Activated CD4-positive, alpha-beta T cell treated with anti-CD3 and anti-CD28 coated beads, Interleukin-10, Interleukin-2, amounts not matched to agents 100 ng/mL and 50 ng/mL, durations not matched to agents 16 hours and 8 hours (primary cell): ENCODE results near the gene TBC1D16.

Experiments used
- DNase-seq: peaks from one replicate; pipeline ENCODE4 v3.0.0-alpha.2; 2020

TBC1D16 gene

GRCh38 chr17:80024206-80024972, 11.3 kb downstream of the TBC1D16 start:
- DNase-seq = no peak

DNA sequence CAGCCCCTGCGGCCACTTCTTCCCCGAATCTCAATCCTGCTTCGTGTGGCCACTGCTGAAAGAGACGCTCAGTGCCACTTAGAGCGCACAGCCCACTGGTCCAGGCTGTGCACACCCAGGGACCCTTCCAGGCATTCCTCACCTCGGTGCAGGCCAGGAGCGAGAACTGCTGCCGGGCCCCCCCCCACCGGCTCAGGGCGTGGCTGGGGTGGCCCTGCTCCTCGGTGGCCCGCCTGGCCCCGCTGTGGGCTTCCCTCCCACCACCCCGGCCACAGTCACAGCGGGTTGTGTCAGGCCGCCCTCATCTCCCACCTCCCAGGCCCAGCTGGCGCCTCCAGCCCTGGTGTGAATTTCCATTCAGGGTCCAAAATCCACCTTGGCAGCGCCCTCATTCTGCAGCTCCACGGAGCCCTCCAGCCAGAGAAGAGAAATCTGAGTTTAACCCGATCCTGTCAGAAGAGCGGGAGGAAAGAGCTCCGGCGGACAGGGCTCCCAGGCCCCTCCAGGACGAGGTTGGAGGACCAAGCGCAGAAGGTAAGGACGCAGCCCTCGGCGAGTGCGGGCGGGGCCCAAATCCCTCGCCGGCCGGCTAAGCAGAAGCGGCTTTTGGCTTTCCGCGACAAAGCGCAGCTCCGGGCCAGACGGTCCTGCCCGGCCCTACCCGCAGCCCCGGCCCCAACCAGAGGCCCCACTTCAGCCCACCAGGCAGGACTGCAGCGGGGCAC, 12.0 kb downstream of the TBC1D16 start:
- DNase-seq = no peak

GRCh38 chr17:80021600-80021999, 14.1 kb downstream of the TBC1D16 start:
- DNase-seq = no peak

DNA sequence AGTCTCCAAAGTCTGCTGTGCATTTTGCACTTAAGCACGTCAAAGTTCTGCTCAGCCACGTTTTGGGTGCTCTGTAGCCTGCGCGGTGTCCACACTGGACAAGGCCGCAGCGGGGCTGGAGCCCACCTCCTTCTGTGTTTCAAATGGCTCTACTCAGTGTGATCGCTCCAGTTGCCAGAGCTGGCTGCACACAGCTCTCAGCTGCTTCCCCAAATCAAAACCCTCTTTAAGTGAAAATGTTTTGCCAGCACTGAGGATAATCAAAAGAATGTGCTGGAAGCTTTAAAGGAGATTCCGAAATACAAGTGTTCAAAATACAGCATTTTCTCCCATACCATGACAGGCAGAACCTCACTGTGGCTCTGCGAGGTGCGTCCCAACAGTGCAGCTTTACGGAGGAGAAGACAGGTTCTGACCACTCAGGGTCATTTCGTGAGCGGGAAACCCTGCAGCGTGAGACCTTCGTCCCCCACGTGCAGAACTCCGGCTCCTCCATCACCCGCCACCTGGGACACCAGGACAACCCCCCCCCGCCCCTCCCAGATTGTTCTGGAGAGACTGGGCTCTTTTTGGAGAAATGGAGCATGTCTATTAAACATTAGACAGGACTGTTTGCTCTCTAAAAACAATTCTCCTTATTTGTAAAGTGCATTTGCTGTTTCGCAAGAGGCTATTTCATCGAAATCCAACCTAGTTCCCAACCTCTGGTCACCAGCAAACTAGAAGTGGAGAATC, 16.6 kb downstream of the TBC1D16 start:
- no peak for DNase-seq

- DNase-seq = no peak
Measured at GRCh38 chr17:80017226-80018010, 18.3 kb downstream of the TBC1D16 start.

DNA sequence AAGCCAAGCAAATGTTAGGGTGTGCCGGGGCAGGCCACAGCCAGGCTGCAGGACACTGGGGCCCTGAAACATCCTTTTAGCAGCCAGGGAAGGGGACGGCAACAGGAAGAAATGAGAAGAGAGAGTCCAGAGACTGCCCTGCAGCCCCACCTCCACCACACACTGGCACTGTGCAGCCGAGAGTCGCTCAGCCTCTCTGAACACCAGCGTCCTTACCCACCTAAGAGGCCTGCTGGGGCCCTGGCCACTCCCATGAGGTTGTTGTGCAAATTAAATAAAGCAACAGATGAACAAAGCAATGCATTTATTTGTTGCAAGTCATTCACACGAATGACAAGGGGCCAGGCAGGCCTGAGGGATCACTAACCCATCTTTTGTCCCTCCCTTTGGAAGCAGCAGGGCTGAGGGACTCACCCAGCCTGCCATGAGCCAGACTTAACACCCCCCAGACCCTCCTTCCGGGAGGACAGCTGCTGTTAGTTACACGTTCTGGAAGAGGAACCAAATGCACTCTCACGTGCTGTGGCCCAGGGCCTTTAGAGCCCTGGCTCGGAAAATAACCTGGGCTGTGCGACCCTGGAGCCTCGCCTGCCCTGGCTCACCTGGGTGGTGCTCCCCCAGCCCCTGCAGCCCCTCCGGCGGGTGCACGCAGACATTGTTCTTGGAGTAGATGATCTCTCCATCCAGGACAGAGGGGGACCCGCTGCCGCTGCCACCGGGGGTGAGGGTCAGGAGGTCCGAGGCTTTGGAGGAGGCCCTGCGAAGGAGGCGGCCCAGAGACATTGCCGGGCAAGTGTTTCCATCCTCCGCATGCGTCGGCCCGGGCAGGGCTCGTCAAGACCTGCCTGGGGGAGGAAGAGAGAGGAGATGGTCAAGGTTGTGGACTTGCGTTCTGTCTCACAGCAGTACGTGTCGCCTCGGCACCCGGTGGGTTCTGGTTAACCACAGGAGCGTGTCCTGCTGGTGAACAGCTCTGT, 22.6 kb downstream of the TBC1D16 start:
- no peak for DNase-seq

DNA sequence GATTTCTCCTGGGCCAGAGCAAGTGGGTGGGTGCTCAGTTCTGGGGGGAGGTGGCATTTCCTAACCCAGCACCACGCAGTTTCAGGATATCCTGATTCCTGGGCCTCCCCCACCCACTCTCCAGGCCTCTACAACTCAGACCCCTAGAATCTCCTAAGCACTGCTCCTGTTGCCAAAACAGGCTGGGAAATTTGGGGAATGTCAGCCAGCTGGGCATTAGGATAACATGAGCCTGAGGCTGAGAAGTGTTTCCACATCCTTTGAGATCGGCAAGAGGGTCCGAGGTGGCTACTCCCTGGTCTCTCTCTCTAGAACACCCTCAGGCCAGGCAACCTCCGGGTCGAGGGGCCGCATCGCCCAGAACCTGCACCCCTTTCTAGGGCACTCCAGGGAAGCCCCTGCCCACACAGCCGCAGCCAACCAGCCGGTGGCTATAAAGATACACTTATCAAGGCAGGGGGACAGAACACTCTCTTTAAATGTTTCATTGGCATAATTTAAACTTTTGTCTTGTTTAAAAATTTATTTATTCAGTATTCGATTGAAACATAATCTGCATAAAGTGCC, 23.6 kb downstream of the TBC1D16 start:
- no peak for DNase-seq

GRCh38 chr17:80010283-80010858, 25.3 kb downstream of the TBC1D16 start:
- no peak for DNase-seq

DNA sequence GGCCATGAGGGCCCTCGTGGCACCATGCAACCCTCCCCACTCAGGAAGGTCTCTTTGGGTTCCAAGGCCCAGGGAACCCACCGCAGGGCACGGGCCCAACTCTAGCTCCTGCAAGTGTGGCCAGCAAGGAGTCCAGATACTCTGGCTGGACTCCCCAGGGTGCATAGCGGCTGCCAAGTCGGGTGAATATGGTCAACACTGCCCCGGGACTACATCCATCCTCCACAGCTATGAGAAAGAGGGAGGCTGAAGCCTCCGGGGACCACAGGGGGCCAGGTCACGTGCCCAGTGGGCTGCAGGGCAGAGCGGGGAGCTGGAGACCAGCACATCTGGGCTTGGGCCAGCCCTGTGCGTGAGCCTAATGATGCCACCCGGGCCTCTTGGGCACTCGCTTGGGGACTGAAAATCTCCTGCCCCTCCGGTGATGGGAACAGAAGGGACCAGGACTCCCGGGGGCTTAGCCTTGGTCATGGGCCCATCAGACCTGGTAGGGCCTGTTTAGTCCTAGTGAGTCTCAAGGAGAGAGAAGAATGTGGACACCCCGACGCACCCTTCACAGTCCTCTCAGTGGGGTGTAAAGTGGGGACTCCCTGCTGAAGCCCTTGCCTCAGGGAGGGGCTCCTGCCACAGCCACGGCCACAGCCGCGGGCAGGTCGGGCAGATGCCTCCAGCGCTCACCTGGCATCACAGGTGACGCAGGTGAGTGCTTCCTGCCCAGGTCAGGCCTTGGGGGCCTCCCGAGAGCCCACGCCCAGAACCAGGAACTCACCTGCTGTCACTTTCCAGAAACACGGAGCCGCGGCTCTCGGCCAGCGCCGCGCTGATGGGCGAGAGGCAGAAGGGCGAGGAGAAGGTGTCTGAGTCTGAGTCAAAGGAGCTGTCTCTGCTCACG, 26.0 kb downstream of the TBC1D16 start:
- no peak for DNase-seq

- no peak for DNase-seq
Measured at GRCh38 chr17:80008848-80009247, 26.8 kb downstream of the TBC1D16 start.

GRCh38 chr17:80008383-80008840, 27.3 kb downstream of the TBC1D16 start:
- DNase-seq = peak; percentile 86

- DNase-seq = no peak
Measured at GRCh38 chr17:80007939-80008338, 27.7 kb downstream of the TBC1D16 start.

GRCh38 chr17:80006811-80007752, 28.6 kb downstream of the TBC1D16 start:
- DNase-seq = no peak

- no peak for DNase-seq
Measured at GRCh38 chr17:80006339-80006720, 29.3 kb downstream of the TBC1D16 start.

DNA sequence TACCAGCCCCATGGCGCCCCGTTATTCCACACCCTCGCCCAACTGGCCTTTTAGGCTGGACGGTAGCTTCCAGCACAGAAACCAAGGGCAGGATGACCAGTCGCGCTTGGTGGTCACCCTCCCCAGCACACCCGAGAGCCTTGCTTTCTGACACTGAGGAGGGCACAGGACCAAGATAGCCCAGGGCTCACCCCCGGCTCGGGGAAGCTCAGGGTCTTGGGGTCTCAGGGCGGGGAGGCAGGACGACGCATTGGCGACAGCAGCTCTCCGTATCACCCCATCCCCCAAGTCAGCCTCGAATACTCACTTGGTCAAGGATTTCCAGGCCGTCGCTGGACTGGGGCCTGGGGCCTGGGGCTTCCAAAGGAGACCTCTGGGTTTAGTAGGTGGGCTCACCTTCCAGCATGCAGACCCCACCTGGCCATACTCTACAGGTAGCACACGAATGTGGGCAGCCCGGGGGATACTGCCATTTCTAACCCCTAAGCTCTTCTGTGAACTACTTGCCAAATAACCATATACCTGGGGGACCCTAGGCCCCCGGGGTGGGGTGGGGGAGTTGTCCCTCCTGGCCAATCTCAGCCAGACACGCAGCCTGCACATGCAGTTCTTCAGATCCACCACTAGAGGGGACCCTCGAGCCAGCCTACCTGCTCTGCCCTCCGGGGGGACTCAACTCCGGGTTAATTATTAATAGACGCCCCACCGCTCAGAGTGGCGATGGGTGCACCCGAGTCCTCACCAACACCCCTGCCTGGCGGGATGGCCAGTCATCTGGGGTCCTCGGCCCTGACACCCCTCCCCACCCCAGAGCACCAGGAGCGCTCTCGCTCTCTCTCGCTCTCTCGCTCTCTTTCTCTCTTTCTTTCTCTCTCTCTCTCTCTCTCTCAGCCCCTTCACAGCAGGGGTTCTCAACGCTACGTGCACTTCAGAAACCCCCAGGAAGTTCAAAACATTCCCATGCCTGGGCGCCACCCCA, 30.0 kb downstream of the TBC1D16 start:
- peak; percentile 63 for DNase-seq

DNA sequence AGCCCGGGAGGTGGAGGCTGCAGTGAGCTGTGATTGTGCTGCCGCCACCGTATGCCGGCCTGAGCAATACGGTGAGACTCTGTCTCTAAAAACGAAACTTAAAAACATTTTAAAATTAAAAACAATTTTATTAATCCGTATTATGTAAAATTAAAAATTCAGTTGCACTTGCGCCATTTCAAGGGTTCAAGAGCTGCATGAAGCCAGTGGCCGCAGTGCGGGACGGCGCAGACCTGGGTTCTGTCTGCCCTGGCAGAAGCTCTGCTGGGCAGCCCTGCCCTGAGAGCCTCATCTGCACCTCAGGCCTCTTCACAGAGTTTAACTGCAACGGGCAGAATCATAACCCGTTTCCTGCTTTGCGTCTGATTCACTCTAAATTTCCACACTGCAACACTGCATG, 31.7 kb downstream of the TBC1D16 start:
- DNase-seq = no peak
